Loucy (cell line): ENCODE data around the gene SLAIN1.
"Not testable (repeated sequence)": the region's sequence is repeated elsewhere in the genome, so short reads cannot be mapped to it uniquely, and the experiment has no call there.

ENCODE experiments used
- H2AFZ ChIP-seq: fragments of 200-600 bp; sonication (generic); 2 replicates; pipeline ENCODE4 v1.6.0; 2016; ENCODE audit warnings: antibody characterized with exemption, mild to moderate bottlenecking, low read length, moderate library complexity
- H3F3A ChIP-seq: fragments of 200-600 bp; 2 replicates; pipeline ENCODE4 v1.6.0; 2016; ENCODE audit warnings: antibody characterized with exemption, low read depth, mild to moderate bottlenecking
- H3K27me3 ChIP-seq: fragments of 200-600 bp; sonication (generic); 2 replicates; pipeline ENCODE4 v1.6.1; 2014; ENCODE audit warnings: low read length, mild to moderate bottlenecking; ENCODE audit not compliant: insufficient read depth, poor library complexity, severe bottlenecking
- H3K36me3 ChIP-seq: fragments of 200-600 bp; sonication (generic); 2 replicates; pipeline ENCODE4 v1.6.1; 2016; ENCODE audit warnings: low read length; ENCODE audit not compliant: insufficient read depth
- H3K4me1 ChIP-seq: fragments of 200-600 bp; sonication (generic); 2 replicates; pipeline ENCODE4 v1.5.1; 2014; ENCODE audit warnings: low read length, mild to moderate bottlenecking; ENCODE audit not compliant: insufficient read depth, poor library complexity, severe bottlenecking
- H3K4me2 ChIP-seq: fragments of 200-600 bp; sonication (generic); 2 replicates; pipeline ENCODE4 v1.6.0; 2014; ENCODE audit warnings: antibody characterized with exemption, low read length, low read depth, mild to moderate bottlenecking; ENCODE audit not compliant: poor library complexity, severe bottlenecking
- H3K4me3 ChIP-seq: fragments of 200-600 bp; sonication (generic); 2 replicates; pipeline ENCODE4 v1.5.1; 2014; ENCODE audit warnings: low read length, mild to moderate bottlenecking, mixed read lengths; ENCODE audit not compliant: poor library complexity, severe bottlenecking
- H3K79me2 ChIP-seq: fragments of 200-600 bp; sonication (generic); 2 replicates; pipeline ENCODE4 v1.6.1; 2014; ENCODE audit warnings: low read length; ENCODE audit not compliant: insufficient read depth
- H3K9ac ChIP-seq: fragments of 200-600 bp; sonication (generic); 2 replicates; pipeline ENCODE4 v1.6.0; 2014; ENCODE audit warnings: mild to moderate bottlenecking, low read depth, low read length, moderate library complexity; ENCODE audit not compliant: poor library complexity, severe bottlenecking
- H3K9me2 ChIP-seq: fragments of 200-600 bp; sonication (generic); replicated peaks from 2 replicates; pipeline ENCODE4 v1.6.1; 2016; ENCODE audit warnings: low read depth, low read length, mixed read lengths
- H3K9me3 ChIP-seq: fragments of 200-600 bp; sonication (generic); 2 replicates; pipeline ENCODE4 v1.6.1; 2014; ENCODE audit warnings: mild to moderate bottlenecking, antibody characterized with exemption, low read length, low read depth; ENCODE audit not compliant: insufficient read depth
- H4K20me1 ChIP-seq: fragments of 200-600 bp; sonication (generic); 2 replicates; pipeline ENCODE4 v1.6.0; 2014; ENCODE audit warnings: antibody characterized with exemption, low read length, mild to moderate bottlenecking; ENCODE audit not compliant: insufficient read depth, poor library complexity, severe bottlenecking
- EZH2phosphoT487 ChIP-seq: fragments of 200-600 bp; IDR thresholded peaks from 2 replicates; pipeline ENCODE4 v1.6.1; 2018; ENCODE audit warnings: antibody characterized with exemption, mild to moderate bottlenecking, moderate library complexity, borderline replicate concordance
- TF ChIP-seq, protein P1 (sequence below): fragments of 200-600 bp; sonication (generic); conservative IDR thresholded peaks from 2 replicates; pipeline ENCODE4 v1.5.1; 2014; ENCODE audit warnings: mild to moderate bottlenecking, antibody characterized with exemption, low read length

The SLAIN1 gene

DNA sequence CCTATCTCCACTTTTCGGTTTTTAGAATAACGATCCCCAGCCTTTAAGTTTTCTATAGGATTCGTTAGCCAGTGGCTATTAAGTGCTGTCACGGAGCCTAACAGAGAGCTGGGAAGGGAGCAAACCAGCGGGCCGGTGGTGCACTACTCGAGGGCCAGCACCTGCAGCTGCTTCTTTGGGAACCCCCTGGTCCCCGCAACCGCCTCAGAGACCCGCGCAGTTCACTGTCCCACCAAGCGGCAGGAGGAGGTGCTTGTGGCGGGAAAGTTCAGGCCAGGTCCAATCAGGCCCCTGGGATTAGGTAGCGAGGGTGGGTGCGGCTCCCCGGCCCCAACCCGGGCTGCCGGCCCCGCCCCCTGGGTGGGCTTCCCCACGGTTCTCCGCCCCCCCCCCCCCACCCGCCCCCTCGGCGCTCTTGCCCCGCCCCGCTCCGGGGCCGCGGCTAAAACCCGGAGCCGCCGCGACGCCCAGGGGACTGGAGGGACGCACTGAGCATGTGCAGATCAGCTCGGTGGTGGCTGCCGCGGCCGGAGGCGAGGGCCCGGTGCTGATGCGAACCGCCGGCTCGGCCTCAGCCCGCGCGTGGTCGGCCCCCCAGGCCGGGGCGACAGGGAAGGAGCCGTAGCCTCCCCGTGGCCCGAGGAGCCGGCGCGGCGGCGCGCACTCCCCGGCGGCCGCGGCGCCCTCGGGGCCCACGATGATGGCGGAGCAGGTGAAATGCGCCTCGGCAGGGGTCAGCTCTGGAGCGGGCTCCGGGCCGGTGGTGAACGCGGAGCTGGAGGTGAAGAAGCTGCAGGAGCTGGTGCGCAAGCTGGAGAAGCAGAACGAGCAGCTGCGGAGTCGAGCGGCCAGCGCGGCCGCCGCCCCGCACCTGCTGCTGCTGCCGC is at the start of gene SLAIN1:
Gene SLAIN1 (plus strand): TSS at position 471 of the 887 bp plus-strand sequence. CDS start 227 bp downstream, at position 698.
- Histone ChIP-seq H2AFZ (no peak within 1 kb of the TSS), H3K9ac (no peak within 1 kb of the TSS)
- TF ChIP-seq, protein P1, sequence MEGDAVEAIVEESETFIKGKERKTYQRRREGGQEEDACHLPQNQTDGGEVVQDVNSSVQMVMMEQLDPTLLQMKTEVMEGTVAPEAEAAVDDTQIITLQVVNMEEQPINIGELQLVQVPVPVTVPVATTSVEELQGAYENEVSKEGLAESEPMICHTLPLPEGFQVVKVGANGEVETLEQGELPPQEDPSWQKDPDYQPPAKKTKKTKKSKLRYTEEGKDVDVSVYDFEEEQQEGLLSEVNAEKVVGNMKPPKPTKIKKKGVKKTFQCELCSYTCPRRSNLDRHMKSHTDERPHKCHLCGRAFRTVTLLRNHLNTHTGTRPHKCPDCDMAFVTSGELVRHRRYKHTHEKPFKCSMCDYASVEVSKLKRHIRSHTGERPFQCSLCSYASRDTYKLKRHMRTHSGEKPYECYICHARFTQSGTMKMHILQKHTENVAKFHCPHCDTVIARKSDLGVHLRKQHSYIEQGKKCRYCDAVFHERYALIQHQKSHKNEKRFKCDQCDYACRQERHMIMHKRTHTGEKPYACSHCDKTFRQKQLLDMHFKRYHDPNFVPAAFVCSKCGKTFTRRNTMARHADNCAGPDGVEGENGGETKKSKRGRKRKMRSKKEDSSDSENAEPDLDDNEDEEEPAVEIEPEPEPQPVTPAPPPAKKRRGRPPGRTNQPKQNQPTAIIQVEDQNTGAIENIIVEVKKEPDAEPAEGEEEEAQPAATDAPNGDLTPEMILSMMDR: no peak
- TF ChIP-seq EZH2phosphoT487: no peak

DNA sequence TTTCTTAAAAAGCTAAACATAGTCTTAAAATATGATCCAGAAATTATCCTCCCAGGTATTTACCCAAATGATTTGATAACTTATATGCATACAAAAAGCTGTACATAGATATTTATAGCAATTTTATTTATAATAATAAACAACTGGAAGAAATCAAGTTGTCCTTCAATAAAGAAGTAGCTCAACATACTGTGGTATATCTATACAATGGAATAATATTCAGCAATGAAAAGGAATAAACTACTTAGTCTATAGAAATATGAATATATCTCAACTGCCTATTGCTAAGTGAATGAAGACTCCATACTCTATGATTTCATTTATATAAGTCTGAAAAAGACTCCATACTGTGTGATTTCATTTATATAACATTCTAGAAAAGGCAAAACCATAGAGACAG is 47.1 kb upstream of the SLAIN1 start:
- H3K9me3 ChIP-seq: no peaks in the 10 kb centered on the region; the same call in 1 of the 2 replicates
- H4K20me1 ChIP-seq: no peaks in the 10 kb centered on the region
- H3K4me2 ChIP-seq: no peak overlapping the region
- H3K9me2 ChIP-seq: no peaks in the 10 kb centered on the region
- H3F3A ChIP-seq: no peaks in the 10 kb centered on the region
- no peaks in the 10 kb centered on the region for H3K27me3 ChIP-seq
- TF ChIP-seq EZH2phosphoT487: no peak
- TF ChIP-seq, protein P1: no peak
- H3K4me1 ChIP-seq: no peaks in the 10 kb centered on the region
- no peaks in the 10 kb centered on the region for H3K79me2 ChIP-seq
- H3K4me3 ChIP-seq: no peak overlapping the region
- no peak overlapping the region for H2AFZ ChIP-seq
- no peaks in the 10 kb centered on the region for H3K36me3 ChIP-seq
- H3K9ac ChIP-seq: no peak overlapping the region

More for the DNA sequence above, at the start of gene SLAIN1:
- H3F3A ChIP-seq: no peaks in the 10 kb centered on the region
- H3K9me2 ChIP-seq: no peaks in the 10 kb centered on the region
- H3K36me3 ChIP-seq: no peaks in the 10 kb centered on the region
- H3K27me3 ChIP-seq: no peaks in the 10 kb centered on the region
- no peak within 1 kb of the TSS for H3K4me3 ChIP-seq
- no peaks in the 10 kb centered on the region for H4K20me1 ChIP-seq
- H3K79me2 ChIP-seq: no peaks in the 10 kb centered on the region
- H3K4me2 ChIP-seq: no peak within 1 kb of the TSS
- H3K4me1 ChIP-seq: no peaks in the 10 kb centered on the region
- H3K9me3 ChIP-seq: no peaks in the 10 kb centered on the region

DNA sequence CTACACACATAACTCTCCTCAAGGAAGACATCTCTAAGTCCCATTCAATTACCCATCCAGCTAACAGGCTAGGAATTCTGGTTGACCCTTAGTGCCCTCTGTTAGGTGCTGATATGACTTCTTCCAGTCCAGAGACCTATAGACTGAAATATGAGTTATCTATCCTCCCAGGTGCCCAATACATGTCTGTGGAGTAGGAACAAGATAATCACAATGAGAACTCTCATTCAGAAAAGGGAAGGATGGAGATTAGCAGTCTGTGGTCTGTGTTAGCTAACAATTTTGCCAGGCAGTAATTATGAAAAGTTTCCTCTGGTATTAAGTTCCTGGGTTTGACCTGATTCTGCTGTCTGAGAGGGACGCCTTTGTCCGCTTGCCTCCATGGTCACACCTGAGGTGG is 44.2 kb upstream of the SLAIN1 start:
- no peaks in the 10 kb centered on the region for H3K4me1 ChIP-seq
- no peaks in the 10 kb centered on the region for H3K79me2 ChIP-seq
- H3K9ac ChIP-seq: no peak overlapping the region
- H3K27me3 ChIP-seq: no peaks in the 10 kb centered on the region
- no peaks in the 10 kb centered on the region; the same call in 1 of the 2 replicates for H3K9me3 ChIP-seq
- H3K4me2 ChIP-seq: no peak overlapping the region
- no peaks in the 10 kb centered on the region for H3K9me2 ChIP-seq
- H4K20me1 ChIP-seq: no peaks in the 10 kb centered on the region
- H3F3A ChIP-seq: no peaks in the 10 kb centered on the region
- no peak overlapping the region for H3K4me3 ChIP-seq
- no peak overlapping the region for H2AFZ ChIP-seq
- TF ChIP-seq, protein P1: no peak
- no peak for TF ChIP-seq EZH2phosphoT487
- no peaks in the 10 kb centered on the region for H3K36me3 ChIP-seq

DNA sequence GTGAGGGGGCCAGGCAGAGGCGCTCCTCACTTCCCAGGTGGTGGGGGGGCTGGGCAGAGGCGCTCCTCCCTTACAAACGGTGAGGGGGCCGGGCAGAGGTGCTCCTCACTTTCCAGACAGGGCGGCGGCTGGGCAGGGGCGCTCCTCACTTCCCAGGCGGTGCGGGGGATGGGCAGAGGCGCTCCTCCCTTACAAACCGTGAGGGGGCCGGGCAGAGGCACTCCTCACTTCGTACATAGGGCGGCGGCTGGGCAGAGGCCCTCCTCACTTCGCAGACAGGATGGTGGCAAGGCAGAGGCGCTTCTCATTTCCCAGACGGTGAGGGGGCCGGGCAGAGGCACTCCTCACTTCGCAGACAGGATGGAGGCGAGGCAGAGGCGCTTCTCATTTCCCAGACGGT is 37.5 kb upstream of the SLAIN1 start:
- not testable (repeated sequence) for H2AFZ ChIP-seq, H3K27me3 ChIP-seq, H3K4me1 ChIP-seq, H3F3A ChIP-seq, H3K9me2 ChIP-seq, H3K4me2 ChIP-seq, H3K79me2 ChIP-seq, H3K36me3 ChIP-seq, H4K20me1 ChIP-seq, H3K9me3 ChIP-seq, H3K4me3 ChIP-seq, H3K9ac ChIP-seq
